Measurements from ENCODE around the gene MBNL3.

DNA sequence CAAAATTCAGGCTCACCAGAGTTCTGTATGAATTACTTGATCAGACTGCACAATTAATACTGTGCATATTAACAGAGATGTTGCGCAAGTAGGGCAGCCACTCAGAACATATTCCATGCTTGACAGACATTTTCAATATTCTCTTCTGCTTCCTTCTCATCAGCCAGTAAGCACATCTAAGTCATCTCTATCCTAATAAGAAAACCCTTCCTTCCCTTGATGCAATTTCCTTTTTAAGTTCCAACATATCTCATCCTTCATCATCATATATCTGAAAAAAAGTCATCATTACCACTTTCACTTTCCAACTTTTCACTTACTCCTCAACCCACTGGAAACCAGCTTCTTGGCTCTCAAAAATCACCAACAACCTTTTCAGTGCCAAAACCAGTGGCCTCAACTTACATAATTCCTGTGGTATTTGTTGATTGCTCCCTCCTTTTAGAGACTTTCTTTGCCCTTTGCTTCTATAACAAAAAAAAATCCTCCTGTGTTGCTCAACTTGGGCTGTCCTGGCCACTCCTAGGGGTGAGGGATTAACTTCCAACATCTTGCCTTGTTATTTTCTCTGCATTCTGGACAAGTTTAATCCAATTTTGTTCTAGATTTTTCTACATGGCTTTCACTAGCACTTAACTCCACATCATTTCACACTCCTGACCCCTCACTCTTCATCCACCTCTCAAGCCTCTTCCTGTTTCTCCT, 14.1 kb downstream of the MBNL3 start:
- TF ChIP-seq, protein P1, sequence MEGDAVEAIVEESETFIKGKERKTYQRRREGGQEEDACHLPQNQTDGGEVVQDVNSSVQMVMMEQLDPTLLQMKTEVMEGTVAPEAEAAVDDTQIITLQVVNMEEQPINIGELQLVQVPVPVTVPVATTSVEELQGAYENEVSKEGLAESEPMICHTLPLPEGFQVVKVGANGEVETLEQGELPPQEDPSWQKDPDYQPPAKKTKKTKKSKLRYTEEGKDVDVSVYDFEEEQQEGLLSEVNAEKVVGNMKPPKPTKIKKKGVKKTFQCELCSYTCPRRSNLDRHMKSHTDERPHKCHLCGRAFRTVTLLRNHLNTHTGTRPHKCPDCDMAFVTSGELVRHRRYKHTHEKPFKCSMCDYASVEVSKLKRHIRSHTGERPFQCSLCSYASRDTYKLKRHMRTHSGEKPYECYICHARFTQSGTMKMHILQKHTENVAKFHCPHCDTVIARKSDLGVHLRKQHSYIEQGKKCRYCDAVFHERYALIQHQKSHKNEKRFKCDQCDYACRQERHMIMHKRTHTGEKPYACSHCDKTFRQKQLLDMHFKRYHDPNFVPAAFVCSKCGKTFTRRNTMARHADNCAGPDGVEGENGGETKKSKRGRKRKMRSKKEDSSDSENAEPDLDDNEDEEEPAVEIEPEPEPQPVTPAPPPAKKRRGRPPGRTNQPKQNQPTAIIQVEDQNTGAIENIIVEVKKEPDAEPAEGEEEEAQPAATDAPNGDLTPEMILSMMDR (IDR thresholded peaks at IDR 0.05; ENCODE audit: extremely low read depth in 1 of 2, insufficient read depth in 1 of 2, low read depth in 1 of 2, low read length in 2 of 2), result no peak
- TF ChIP-seq EZH2 (IDR thresholded peaks at IDR 0.05; ENCODE audit: borderline replicate concordance, low read depth, low read length, severe bottlenecking) (no peak), POLR2AphosphoS5 (IDR thresholded peaks at IDR 0.05; ENCODE audit: insufficient read depth, low read depth, low read length) (no peak)
